HG03442 (cell line): ENCODE data around the gene ZNF708.
"Not testable (repeated sequence)": the region's sequence is repeated elsewhere in the genome, so short reads cannot be mapped to it uniquely, and the experiment has no call there.

Experiments
- ATAC-seq: cut with Tn5 transposase; IDR thresholded peaks from one replicate; pipeline ENCODE4 v1.9.1; 2021; ENCODE audit warnings: mild to moderate bottlenecking, moderate library complexity; ENCODE audit not compliant: unreplicated experiment

ZNF708 gene

GRCh38 chr19:21328885-21329605, at the start of gene ZNF708:
TSS of gene ZNF708 (minus strand) at chr19:21329410. CDS start at chr19:21329212, 198 bp downstream.
- peak; percentile 100 for ATAC-seq

GRCh38 chr19:21362291-21362690, 33.1 kb upstream of the ZNF708 start:
- no peak for ATAC-seq

DNA sequence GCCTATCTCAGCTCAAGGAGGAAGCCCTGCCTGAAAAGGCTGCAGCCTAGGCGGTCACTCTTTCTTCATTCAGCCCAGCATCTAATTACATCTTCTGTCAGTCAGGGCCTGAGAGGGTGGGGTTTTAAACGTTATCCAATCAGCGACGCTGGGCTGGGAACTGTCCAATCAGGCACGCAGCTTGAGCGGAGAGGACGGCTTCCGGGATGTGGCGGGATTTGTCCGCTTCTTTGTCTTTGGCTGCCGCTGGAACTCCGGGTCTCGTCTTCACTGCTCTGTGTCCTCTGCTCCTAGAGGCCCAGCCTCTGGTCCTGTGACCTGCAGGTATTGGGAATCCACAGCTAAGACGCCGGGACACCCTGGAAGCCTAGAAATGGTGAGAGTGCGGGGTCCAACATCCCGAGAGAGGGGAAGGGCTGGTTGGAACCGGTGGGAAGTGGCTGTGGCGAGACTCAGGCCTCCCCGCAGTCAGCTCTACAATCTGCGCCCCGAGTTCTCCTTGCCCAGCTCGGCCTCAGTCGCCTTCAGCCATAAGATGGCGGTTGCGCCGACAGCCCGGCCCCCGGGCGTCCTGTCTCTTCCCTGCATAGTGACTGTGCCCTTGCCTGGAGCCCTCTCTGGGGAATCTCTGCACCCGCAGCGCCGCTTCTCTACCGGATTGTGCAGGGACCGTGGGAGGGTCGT, 29.7 kb upstream of the ZNF708 start, which contains the start of gene ZNF738:
Gene ZNF738, plus strand, starts transcription at position 233 of the 684 bp plus-strand sequence. Its CDS starts 141 bp downstream, at position 374.
- ATAC-seq: peak; percentile 92

- no peak for ATAC-seq
Measured at GRCh38 chr19:21352830-21353229, 23.6 kb upstream of the ZNF708 start.

GRCh38 chr19:21344841-21345240, 15.6 kb upstream of the ZNF708 start:
- ATAC-seq: not testable (repeated sequence)

DNA sequence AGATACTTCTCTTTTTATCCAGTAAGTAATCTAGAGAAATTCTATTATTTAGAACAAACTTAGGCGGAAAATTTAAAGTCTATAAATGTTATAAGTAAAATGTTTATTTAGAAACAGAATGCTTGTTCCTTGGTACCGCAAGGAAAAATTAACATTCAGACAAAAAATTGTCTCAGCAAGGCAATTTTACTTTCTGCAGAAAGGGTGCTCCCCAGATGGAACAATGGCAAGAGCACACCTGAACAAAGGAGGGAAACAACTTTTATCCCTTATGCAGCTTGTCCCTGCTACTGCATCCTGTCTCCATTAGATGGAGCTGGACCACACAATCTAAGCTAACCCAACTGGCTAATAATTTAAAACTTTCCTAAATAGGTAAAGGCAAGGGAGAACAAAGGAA, 6.5 kb upstream of the ZNF708 start:
- no peak for ATAC-seq

- ATAC-seq: no peak
Measured at GRCh38 chr19:21328406-21328805, 804 bp downstream of the ZNF708 start.

DNA sequence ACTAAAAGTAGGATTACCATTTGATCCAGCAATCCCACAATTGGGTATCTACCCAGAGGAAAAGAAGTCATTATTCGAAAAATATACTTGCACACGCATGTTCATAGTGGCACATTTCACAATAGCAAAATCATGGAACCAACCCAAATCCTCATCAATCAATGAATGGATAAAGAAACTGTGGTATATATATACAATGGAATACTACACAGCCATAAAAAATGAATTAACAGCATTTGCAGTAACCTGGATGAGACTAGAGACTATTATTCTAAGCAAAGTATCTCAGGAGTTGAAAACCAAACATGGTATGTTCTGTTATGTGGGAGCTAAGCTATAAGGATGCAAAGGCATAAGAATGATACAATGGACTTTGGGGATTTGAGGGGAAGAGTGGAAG, 3.0 kb downstream of the ZNF708 start:
- ATAC-seq: no peak

DNA sequence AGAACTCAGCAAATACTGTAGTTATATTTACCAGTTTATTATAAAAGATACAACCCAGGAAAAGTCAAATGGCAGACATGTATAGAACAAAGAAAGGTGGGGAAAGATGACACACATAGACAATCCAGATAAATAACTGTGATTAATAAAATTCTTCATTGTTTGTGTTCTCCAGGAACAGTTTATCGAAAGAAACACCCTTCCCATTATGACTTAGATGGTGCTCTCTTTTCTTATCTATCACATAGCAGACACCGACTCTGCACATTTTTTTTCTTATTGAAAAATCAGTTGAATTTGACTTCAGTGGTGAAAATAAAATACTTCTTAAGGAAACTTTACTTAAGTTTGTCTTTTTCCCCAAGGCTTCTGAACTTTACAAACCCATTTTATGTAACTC, 6.2 kb downstream of the ZNF708 start:
- ATAC-seq: no peak

DNA sequence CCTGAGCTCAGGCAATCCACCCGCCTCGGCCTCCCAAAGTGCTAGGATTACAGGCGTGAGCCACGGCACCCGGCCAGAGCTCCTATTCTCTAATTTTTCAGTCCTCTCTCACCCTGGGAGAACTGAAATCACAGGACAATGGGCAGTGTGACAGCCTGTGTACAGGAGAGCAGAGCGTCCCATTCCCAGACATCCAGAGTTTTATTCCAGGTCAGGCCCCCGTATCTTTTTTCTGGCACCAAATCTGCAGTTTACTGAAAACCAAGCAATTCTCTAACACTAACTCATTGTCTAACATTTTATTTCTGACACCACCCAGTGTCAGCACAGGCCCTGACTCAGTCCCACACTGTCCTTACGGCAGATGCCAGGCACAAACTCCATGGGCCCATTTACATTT, 6.7 kb downstream of the ZNF708 start:
- no peak for ATAC-seq

- no peak for ATAC-seq
Measured at GRCh38 chr19:21321996-21322395, 7.2 kb downstream of the ZNF708 start.

- no peak for ATAC-seq
Measured at GRCh38 chr19:21321134-21321533, 8.1 kb downstream of the ZNF708 start.

GRCh38 chr19:21317821-21318220, 11.4 kb downstream of the ZNF708 start:
- ATAC-seq: no peak

- no peak for ATAC-seq
Measured at GRCh38 chr19:21314676-21315075, 14.5 kb downstream of the ZNF708 start.

DNA sequence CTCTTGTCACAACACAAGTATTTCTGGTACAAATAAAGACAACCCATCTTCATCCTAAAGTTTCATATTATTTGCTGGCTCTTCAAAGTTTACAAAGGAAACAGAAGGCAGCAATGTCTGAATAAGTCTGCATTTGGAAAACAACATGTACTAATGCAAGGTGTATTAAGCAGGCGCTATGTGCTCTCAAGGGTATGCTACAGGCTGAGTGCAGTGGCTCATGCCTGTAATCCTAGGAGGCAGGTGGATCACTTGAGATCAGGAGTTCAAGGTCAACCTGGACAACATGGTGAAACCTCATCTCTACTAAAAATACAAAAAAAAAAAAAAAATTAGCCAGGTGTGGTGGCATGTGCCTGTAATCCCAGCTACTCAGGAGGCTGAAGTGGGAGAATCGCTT, 16.4 kb downstream of the ZNF708 start:
- ATAC-seq: not testable (repeated sequence)

DNA sequence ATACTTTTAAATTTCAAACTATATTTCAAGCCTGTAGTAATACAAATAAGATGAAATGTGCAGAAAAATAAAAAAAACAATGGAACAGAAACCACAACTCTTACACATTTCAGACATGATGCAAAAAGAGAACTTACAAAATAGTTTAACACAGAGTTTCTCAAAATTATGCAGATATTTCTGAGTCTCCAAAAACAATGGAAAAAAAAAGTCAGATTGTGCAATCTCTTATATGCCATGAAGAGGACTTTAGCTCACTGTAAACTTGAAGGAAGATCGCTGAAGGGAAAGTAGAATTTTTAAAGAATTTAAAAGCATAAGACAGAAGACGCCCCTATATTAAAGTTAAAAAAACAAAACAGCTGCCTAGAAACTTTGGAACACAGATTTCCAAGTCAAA, 20.4 kb downstream of the ZNF708 start:
- ATAC-seq: no peak

- ATAC-seq: not testable (repeated sequence)
Measured at GRCh38 chr19:21306881-21307479, 22.2 kb downstream of the ZNF708 start.

GRCh38 chr19:21293768-21294167, 35.4 kb downstream of the ZNF708 start:
- ATAC-seq: not testable (repeated sequence)

DNA sequence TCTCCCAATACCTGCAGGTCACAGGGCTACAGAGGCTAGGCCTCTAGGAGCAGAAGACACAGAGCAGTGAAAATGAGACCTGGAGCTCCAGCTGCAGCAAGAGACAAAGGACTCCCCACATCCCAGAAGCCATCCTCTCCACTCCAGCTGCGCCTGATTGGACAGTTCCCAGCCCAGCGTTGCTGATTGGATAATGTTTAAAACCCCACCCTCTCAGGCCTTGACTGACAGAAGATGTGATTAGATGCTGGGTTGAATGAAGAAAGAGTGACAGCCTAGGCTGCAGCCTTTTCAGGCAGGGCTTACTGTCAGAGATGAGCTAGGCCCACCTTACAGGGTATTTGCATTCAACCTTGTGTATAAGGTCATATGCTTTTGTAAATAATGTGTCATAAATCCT, 59.4 kb downstream of the ZNF708 start:
- no peak for ATAC-seq

- ATAC-seq: no peak
Measured at GRCh38 chr19:21264891-21265290, 64.3 kb downstream of the ZNF708 start.

GRCh38 chr19:21264416-21264815, 64.8 kb downstream of the ZNF708 start:
- no peak for ATAC-seq

DNA sequence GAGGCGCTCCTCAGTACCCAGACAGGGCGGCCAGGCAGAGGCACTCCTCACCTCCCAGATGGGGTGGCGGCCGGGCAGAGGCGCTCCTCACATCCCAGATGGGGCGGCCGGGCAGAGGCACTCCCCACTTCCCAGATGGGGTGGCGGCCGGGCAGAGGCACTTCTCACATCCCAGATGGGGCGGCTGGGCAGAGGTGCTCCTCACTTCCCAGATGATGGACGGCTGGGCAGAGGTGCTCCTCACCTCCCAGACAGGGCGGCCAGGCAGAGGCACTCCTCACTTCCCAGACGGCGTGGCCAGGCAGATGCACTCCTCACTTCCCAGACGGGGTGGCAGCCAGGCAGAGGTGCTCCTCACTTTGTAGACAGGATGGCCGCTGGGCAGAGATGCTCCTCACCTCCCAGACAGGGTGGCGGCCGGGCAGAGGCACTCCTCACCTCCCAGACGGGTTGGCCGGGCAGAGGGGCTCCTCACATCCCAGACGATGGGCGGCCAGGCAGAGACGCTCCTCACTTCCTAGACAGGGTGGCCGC, 68.3 kb downstream of the ZNF708 start:
- not testable (repeated sequence) for ATAC-seq
